HEK293 (cell line): Measurements from ENCODE around the gene MAP4K4.

Source experiments
- CTCF ChIA-PET: fragments of 350-600 bp; formaldehyde crosslinking; extraction: SDS; loops from one replicate; lab custom pipeline; 2021; ENCODE audit warnings: antibody characterized with exemption; lab: Yijun Ruan, JAX
- POLR2A ChIA-PET: fragments of 300-600 bp; formaldehyde crosslinking; extraction: SDS; loops from one replicate; lab custom pipeline; 2020; ENCODE audit warnings: antibody characterized with exemption, inconsistent platforms; lab: Yijun Ruan, JAX
- H3K27ac ChIP-seq: fragments of 200-500 bp; sonication (Bioruptor generic); 2 replicates; pipeline ENCODE4 v1.5.1; 2014; ENCODE audit warnings: low read depth, low read length, control low read depth, inconsistent platforms; ENCODE audit errors: extremely low read depth
- H3K36me3 ChIP-seq, 2 experiments: fragments of 200-500 bp in 1 of 2; sonication (Bioruptor generic) in 1 of 2; 1 replicate in 1 of 2; 2 replicates in 1 of 2; pipeline ENCODE4 v1.5.1; 2014 to 2017; ENCODE audit warnings: inconsistent platforms in 2 of 2, low read length in 2 of 2; ENCODE audit not compliant: control insufficient read depth in 2 of 2, insufficient read depth in 1 of 2
- H3K4me1 ChIP-seq: fragments of 200-500 bp; sonication (Bioruptor generic); 2 replicates; pipeline ENCODE4 v1.5.1; 2014; ENCODE audit warnings: mild to moderate bottlenecking, low read length, inconsistent platforms; ENCODE audit not compliant: control insufficient read depth, insufficient read depth
- H3K4me3 ChIP-seq: 2 replicates; pipeline ENCODE4 v1.5.1; 2011; ENCODE audit warnings: low read depth, mild to moderate bottlenecking, control low read depth, low read length, moderate library complexity
- H3K9me3 ChIP-seq: fragments of 200-500 bp; sonication (Bioruptor generic); 2 replicates; pipeline ENCODE4 v1.5.1; 2014; ENCODE audit warnings: low read depth, low read length, inconsistent platforms; ENCODE audit not compliant: control insufficient read depth, insufficient read depth
- GLI4 ChIP-seq: fragments of 450-650 bp; formaldehyde crosslinking; IDR thresholded peaks from 2 replicates; pipeline ENCODE4 v1.5.1; 2016; ENCODE audit warnings: missing biosample characterization, missing genetic modification characterization
- GLIS2 ChIP-seq: fragments of 450-650 bp; formaldehyde crosslinking; IDR thresholded peaks from 2 replicates; pipeline ENCODE4 v1.5.1; 2016; ENCODE audit warnings: missing biosample characterization, missing genetic modification characterization
- PRDM10 ChIP-seq: fragments of 450-650 bp; formaldehyde crosslinking; IDR thresholded peaks from 2 replicates; pipeline ENCODE4 v1.5.1; 2016; ENCODE audit warnings: missing biosample characterization, missing genetic modification characterization
- ZBTB48 ChIP-seq: fragments of 450-650 bp; formaldehyde crosslinking; IDR thresholded peaks from 2 replicates; pipeline ENCODE4 v1.5.1; 2016; ENCODE audit warnings: missing biosample characterization, missing genetic modification characterization
- ZBTB8A ChIP-seq: fragments of 450-650 bp; formaldehyde crosslinking; IDR thresholded peaks from 2 replicates; pipeline ENCODE4 v1.5.1; 2016; ENCODE audit warnings: missing biosample characterization, missing genetic modification characterization
- ZNF112 ChIP-seq: fragments of 450-650 bp; formaldehyde crosslinking; IDR thresholded peaks from 2 replicates; pipeline ENCODE4 v1.5.0; 2017; ENCODE audit warnings: missing biosample characterization, missing genetic modification characterization
- ZNF19 ChIP-seq: fragments of 450-650 bp; formaldehyde crosslinking; IDR thresholded peaks from 2 replicates; pipeline ENCODE4; 2016; ENCODE audit warnings: missing biosample characterization, missing genetic modification characterization, low read depth
- ZNF311 ChIP-seq: fragments of 450-650 bp; formaldehyde crosslinking; IDR thresholded peaks from 2 replicates; pipeline ENCODE4 v1.5.1; 2017; ENCODE audit warnings: missing biosample characterization, missing genetic modification characterization, borderline replicate concordance
- ZNF341 ChIP-seq: fragments of 450-650 bp; formaldehyde crosslinking; IDR thresholded peaks from 2 replicates; pipeline ENCODE4; 2016; ENCODE audit warnings: low read depth, missing biosample characterization, missing genetic modification characterization
- ZNF362 ChIP-seq: fragments of 450-650 bp; formaldehyde crosslinking; IDR thresholded peaks from 2 replicates; pipeline ENCODE4 v1.5.1; 2016; ENCODE audit warnings: missing biosample characterization, missing genetic modification characterization
- ZNF37A ChIP-seq: fragments of 450-650 bp; IDR thresholded peaks from 2 replicates; pipeline ENCODE4 v1.5.1; 2018; ENCODE audit warnings: missing biosample characterization, missing genetic modification characterization
- ZNF398 ChIP-seq: fragments of 450-650 bp; formaldehyde crosslinking; IDR thresholded peaks from 2 replicates; pipeline ENCODE4 v1.5.1; 2017; ENCODE audit warnings: missing biosample characterization, missing genetic modification characterization
- ZNF48 ChIP-seq: fragments of 450-650 bp; formaldehyde crosslinking; IDR thresholded peaks from 2 replicates; pipeline ENCODE4 v1.5.1; 2016; ENCODE audit warnings: missing biosample characterization, missing genetic modification characterization
- ZNF558 ChIP-seq: fragments of 450-650 bp; formaldehyde crosslinking; IDR thresholded peaks from 2 replicates; pipeline ENCODE4 v1.5.1; 2016; ENCODE audit warnings: missing biosample characterization, missing genetic modification characterization
- ZNF629 ChIP-seq: fragments of 450-650 bp; formaldehyde crosslinking; IDR thresholded peaks from 2 replicates; pipeline ENCODE4 v1.5.1; 2017; ENCODE audit warnings: missing biosample characterization, missing genetic modification characterization
- ZNF677 ChIP-seq: fragments of 450-650 bp; IDR thresholded peaks from 2 replicates; pipeline ENCODE4 v1.5.0; 2018; ENCODE audit warnings: missing biosample characterization, mild to moderate bottlenecking, missing genetic modification characterization, moderate library complexity
- ZNF768 ChIP-seq: fragments of 450-650 bp; formaldehyde crosslinking; IDR thresholded peaks from 2 replicates; pipeline ENCODE4 v1.5.1; 2018; ENCODE audit warnings: missing biosample characterization, mild to moderate bottlenecking, missing genetic modification characterization
- ZNF777 ChIP-seq: fragments of 450-650 bp; formaldehyde crosslinking; IDR thresholded peaks from 2 replicates; pipeline ENCODE4 v1.5.1; 2017; ENCODE audit warnings: missing biosample characterization, missing genetic modification characterization, borderline replicate concordance
- ZNF830 ChIP-seq: fragments of 450-650 bp; IDR thresholded peaks from 2 replicates; pipeline ENCODE4 v1.5.0; 2018; ENCODE audit warnings: missing biosample characterization, missing genetic modification characterization, low read depth, mild to moderate bottlenecking, moderate library complexity
- ZNF837 ChIP-seq: fragments of 450-650 bp; formaldehyde crosslinking; IDR thresholded peaks from 2 replicates; pipeline ENCODE4 v1.5.1; 2016; ENCODE audit warnings: missing biosample characterization, missing genetic modification characterization
- ZSCAN23 ChIP-seq: fragments of 450-650 bp; formaldehyde crosslinking; IDR thresholded peaks from 2 replicates; pipeline ENCODE4 v1.5.1; 2016; ENCODE audit warnings: missing biosample characterization, missing genetic modification characterization
- TF ChIP-seq, protein P1 (sequence below): fragments of 450-650 bp; formaldehyde crosslinking; IDR thresholded peaks from 2 replicates; pipeline ENCODE4 v1.5.1; 2016; ENCODE audit warnings: missing biosample characterization, missing genetic modification characterization
- TF ChIP-seq, protein P2 (sequence below): fragments of 450-650 bp; formaldehyde crosslinking; IDR thresholded peaks from 2 replicates; pipeline ENCODE4 v1.5.1; 2016; ENCODE audit warnings: missing biosample characterization, missing genetic modification characterization

The MAP4K4 gene

DNA sequence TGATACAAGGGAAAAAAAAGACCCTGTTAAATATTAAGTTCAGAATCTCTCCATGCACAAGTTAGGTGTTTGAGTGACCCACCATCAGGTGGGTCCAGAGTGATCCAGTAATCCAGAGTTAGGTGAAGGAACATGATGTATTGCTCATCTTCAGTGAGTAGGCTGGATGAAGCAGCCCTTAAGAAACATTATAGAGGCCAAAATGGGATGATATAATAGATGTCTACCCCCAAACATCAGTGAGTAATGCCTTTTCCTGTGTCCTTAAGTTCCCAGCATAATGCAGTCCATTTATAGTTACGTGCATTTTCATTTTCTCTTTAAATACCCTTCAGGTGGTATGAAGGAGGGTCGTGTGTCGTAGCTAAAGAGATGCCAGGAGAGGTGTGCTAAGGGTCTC, 89.6 kb downstream of the MAP4K4 start (continued):
- no peak for TF ChIP-seq ZNF398 (tag by site-specific recombination)
- TF ChIP-seq GLIS2 (tag by site-specific recombination) = no peak
- TF ChIP-seq ZBTB8A (tag by site-specific recombination) = no peak
- TF ChIP-seq ZNF629 (tag by site-specific recombination) = no peak
- TF ChIP-seq ZNF558 (tag by site-specific recombination) = no peak
- TF ChIP-seq, protein P1, sequence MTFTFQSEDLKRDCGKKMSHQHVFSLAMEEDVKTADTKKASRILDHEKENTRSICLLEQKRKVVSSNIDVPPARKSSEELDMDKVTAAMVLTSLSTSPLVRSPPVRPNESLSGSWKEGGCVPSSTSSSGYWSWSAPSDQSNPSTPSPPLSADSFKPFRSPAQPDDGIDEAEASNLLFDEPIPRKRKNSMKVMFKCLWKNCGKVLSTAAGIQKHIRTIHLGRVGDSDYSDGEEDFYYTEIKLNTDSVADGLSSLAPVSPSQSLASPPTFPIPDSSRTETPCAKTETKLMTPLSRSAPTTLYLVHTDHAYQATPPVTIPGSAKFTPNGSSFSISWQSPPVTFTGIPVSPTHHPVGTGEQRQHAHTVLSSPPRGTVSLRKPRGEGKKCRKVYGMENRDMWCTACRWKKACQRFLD (tag by site-specific recombination) = no peak
- TF ChIP-seq ZNF311 (tag by site-specific recombination) = no peak
- TF ChIP-seq, protein P2, sequence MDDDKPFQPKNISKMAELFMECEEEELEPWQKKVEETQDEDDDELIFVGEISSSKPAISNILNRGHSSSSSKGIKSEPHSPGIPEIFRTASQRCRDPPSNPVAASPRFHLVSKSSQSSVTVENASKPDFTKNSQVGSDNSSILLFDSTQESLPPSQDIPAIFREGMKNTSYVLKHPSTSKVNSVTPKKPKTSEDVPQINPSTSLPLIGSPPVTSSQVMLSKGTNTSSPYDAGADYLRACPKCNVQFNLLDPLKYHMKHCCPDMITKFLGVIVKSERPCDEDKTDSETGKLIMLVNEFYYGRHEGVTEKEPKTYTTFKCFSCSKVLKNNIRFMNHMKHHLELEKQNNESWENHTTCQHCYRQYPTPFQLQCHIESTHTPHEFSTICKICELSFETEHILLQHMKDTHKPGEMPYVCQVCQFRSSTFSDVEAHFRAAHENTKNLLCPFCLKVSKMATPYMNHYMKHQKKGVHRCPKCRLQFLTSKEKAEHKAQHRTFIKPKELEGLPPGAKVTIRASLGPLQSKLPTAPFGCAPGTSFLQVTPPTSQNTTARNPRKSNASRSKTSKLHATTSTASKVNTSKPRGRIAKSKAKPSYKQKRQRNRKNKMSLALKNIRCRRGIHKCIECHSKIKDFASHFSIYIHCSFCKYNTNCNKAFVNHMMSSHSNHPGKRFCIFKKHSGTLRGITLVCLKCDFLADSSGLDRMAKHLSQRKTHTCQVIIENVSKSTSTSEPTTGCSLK (tag by site-specific recombination) = no peak
- TF ChIP-seq PRDM10 = no peak
- TF ChIP-seq ZNF48 (tag by site-specific recombination) = no peak
- no peak for TF ChIP-seq ZSCAN23 (tag by site-specific recombination)
- no peak for TF ChIP-seq ZNF768 (tag by site-specific recombination)

- Histone ChIP-seq H3K27ac (no peak overlapping the region), H3K36me3 (peaks cover 0 to 8% of the 10 kb centered on the region in 2 experiments; a peak in 1 of 3 replicates), H3K4me1 (peaks cover 14% of the 10 kb centered on the region), H3K4me3 (no peak overlapping the region), H3K9me3 (no peaks in the 10 kb centered on the region)
- no peak for TF ChIP-seq GLI4 (tag by site-specific recombination)
- TF ChIP-seq ZNF112 = no peak
- no peak for TF ChIP-seq ZNF19 (tag by site-specific recombination)
- no peak for TF ChIP-seq ZNF362
- no peak for TF ChIP-seq ZBTB48 (tag by site-specific recombination)
- TF ChIP-seq ZNF677 (tag by site-specific recombination) = no peak
- no peak for TF ChIP-seq ZNF837 (tag by site-specific recombination)
- no peak for TF ChIP-seq ZNF830 (tag by site-specific recombination)
- no peak for TF ChIP-seq ZNF777 (tag by site-specific recombination)
- TF ChIP-seq ZNF341 (tag by site-specific recombination) = no peak
- TF ChIP-seq ZNF558 (tag by site-specific recombination) = no peak
- TF ChIP-seq ZNF37A (tag by site-specific recombination) = no peak
- ChIA-PET CTCF (no interaction called here), POLR2A (no interaction called here)
Measured at GRCh38 chr2:101788565-101788964, 91.1 kb downstream of the MAP4K4 start.
